ENCODE measurements around the gene HEYL. TPM values are rescaled to one million over a fixed set of nuclear protein-coding genes. Genes with fewer than 3 reads are reported as not detected.

HEYL gene
- total RNA-seq, 4 donors from 2014 or later = 0.78 to 3.3 (median 2.4) TPM

DNA sequence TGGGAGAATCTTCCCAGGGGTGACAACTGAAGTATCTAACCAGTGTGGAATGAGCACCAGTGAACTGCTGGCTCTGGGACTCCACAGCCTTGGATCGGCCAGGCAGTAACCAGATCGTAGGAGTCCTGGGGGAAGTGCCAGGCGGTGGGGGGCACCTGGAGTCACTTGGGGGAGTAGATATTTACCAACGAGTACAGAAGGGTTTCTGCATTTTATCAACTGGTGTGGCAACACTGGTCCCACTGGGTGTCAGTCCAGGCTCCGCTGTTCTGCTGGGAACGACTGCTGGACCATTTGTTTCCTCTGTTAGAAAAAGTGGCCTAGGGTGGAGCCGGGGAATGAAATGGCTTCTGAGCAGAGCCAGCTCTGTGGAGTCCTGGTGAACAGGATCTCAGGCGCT is 14.4 kb downstream of the HEYL start:
- H3K36me3 ChIP-seq = no peaks in the 10 kb centered on the region
- H3K27ac ChIP-seq = peak overlapping the region in 3 of 4 donors; percentile 18 to 66 (median 20)
- H3K9me3 ChIP-seq = no peaks in the 10 kb centered on the region
- H3K4me3 ChIP-seq = no peak overlapping the region
- peak in 1 of 2 donors; percentile 6 for ATAC-seq
- no peaks in the 10 kb centered on the region for H3K27me3 ChIP-seq
- in situ Hi-C loops (cut with MboI; ENCODE audit: low sequenced_read_pairs in 4 of 4) = no loop called here
- H3K4me1 ChIP-seq = peaks cover 19 to 46% of the 10 kb centered on the region in 2 donors
- intact Hi-C loops (cut with DNase I; ENCODE audit: low total_unique reads) = no loop called here
- TF ChIP-seq, protein P1, sequence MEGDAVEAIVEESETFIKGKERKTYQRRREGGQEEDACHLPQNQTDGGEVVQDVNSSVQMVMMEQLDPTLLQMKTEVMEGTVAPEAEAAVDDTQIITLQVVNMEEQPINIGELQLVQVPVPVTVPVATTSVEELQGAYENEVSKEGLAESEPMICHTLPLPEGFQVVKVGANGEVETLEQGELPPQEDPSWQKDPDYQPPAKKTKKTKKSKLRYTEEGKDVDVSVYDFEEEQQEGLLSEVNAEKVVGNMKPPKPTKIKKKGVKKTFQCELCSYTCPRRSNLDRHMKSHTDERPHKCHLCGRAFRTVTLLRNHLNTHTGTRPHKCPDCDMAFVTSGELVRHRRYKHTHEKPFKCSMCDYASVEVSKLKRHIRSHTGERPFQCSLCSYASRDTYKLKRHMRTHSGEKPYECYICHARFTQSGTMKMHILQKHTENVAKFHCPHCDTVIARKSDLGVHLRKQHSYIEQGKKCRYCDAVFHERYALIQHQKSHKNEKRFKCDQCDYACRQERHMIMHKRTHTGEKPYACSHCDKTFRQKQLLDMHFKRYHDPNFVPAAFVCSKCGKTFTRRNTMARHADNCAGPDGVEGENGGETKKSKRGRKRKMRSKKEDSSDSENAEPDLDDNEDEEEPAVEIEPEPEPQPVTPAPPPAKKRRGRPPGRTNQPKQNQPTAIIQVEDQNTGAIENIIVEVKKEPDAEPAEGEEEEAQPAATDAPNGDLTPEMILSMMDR (IDR thresholded peaks at IDR 0.05 in 4 of 5, conservative IDR thresholded peaks at IDR 0.05 in 1 of 5) = no peak
- TF ChIP-seq POLR2A (IDR thresholded peaks at IDR 0.05) = no peak
- no peak for DNase-seq

DNA sequence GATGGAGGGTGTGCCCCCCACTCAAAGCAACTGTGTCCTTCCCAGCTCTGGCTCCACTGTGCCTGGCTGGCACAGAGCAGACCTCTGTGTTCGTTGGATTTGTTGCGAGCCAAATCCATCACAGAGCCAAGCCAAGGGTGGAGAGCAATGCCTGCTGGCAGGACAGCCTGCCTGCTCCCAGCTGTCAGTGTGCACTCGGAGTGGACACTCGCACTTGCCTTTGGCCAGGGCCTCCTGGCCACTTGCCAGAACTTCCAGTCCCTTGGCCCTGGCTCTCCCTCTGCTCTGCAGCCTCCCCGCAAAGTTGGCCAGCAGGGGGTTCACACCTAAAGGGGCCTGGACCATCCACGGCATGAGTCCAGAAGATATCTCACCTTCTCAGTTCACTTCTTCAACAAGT is 16.4 kb downstream of the HEYL start:
- Histone ChIP-seq H3K4me1 (peaks cover 19 to 46% of the 10 kb centered on the region in 2 donors), H3K27ac (no peak overlapping the region), H3K27me3 (no peaks in the 10 kb centered on the region), H3K9me3 (no peaks in the 10 kb centered on the region), H3K36me3 (no peaks in the 10 kb centered on the region), H3K4me3 (no peak overlapping the region)
- DNase-seq (peak in 1 of 2 donors; percentile 65), ATAC-seq (peak; percentile 47 to 63)
- intact Hi-C loops (cut with DNase I; ENCODE audit: low total_unique reads) = no loop called here
- no peak for TF ChIP-seq POLR2A (IDR thresholded peaks at IDR 0.05)
- TF ChIP-seq, protein P1 (IDR thresholded peaks at IDR 0.05 in 4 of 5, conservative IDR thresholded peaks at IDR 0.05 in 1 of 5) = no peak
- in situ Hi-C loops (cut with MboI; ENCODE audit: low sequenced_read_pairs in 4 of 4) = no loop called here

DNA sequence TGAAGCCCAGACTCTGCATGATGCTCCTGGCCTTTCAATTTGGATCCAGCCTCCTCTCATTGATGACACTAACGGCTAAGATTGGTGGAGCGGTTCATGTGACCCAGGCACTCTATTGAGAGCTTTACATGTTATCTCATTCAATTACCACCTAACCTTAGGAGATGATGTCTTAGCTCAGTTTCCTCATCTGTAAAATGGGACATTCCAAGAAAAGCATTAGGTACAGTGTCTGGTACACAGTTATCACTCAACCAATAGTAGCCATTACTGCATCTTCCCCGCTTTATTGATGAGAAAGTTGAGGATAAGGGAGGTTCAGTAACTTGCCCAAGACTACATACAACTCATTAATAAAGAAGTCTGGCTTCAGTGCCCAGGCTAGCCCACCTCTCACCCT is 17.0 kb downstream of the HEYL start:
- in situ Hi-C loops (cut with MboI; ENCODE audit: low sequenced_read_pairs in 4 of 4) (no loop called here), intact Hi-C loops (cut with DNase I; ENCODE audit: low total_unique reads) (no loop called here)
- H3K27me3 ChIP-seq = no peaks in the 10 kb centered on the region
- ATAC-seq (no peak), DNase-seq (no peak)
- no peaks in the 10 kb centered on the region for H3K36me3 ChIP-seq
- no peak overlapping the region for H3K4me3 ChIP-seq
- H3K9me3 ChIP-seq = no peaks in the 10 kb centered on the region
- H3K27ac ChIP-seq = no peak overlapping the region
- peaks cover 19 to 46% of the 10 kb centered on the region in 2 donors for H3K4me1 ChIP-seq
- TF ChIP-seq POLR2A (IDR thresholded peaks at IDR 0.05) = no peak
- TF ChIP-seq, protein P1 (IDR thresholded peaks at IDR 0.05 in 4 of 5, conservative IDR thresholded peaks at IDR 0.05 in 1 of 5) = no peak

GRCh38 chr1:39620659-39621165 is 18.7 kb downstream of the HEYL start:
- no peak overlapping the region for H3K27ac ChIP-seq
- no peak overlapping the region for H3K4me3 ChIP-seq
- no peaks in the 10 kb centered on the region for H3K36me3 ChIP-seq
- TF ChIP-seq, protein P1 (IDR thresholded peaks at IDR 0.05 in 4 of 5, conservative IDR thresholded peaks at IDR 0.05 in 1 of 5) = no peak
- no peak for TF ChIP-seq POLR2A (IDR thresholded peaks at IDR 0.05)
- no peaks in the 10 kb centered on the region for H3K27me3 ChIP-seq
- intact Hi-C loops (cut with DNase I; ENCODE audit: low total_unique reads) = no loop called here
- peaks cover 9 to 29% of the 10 kb centered on the region in 2 donors for H3K4me1 ChIP-seq
- H3K9me3 ChIP-seq = no peaks in the 10 kb centered on the region
- DNase-seq = no peak
- no peak for ATAC-seq
- in situ Hi-C loops (cut with MboI; ENCODE audit: low sequenced_read_pairs in 4 of 4) = no loop called here
